Glomerular endothelial cell (primary cell): ENCODE results near the gene MORC2. TPM values are rescaled to one million over a fixed set of nuclear protein-coding genes. Genes with fewer than 3 reads are reported as not detected.

Source experiments
- DNase-seq: peaks from one replicate; pipeline ENCODE4 v3.0.0-alpha.2; 2011; ENCODE audit warnings: low read depth, low spot score; ENCODE audit errors: extremely low read depth
- total RNA-seq: library from RNA; depleted of rRNA; stranded (reverse); fragments of >200 nt; gene quantifications from 2 replicates; pipeline ENCODE4 v1.2.3, GENCODE V29; 2015

The MORC2 gene
- total RNA-seq, 1 donor from 2014 or later = 37.3 TPM

GRCh38 chr22:30922151-30922611 lies 46.4 kb downstream of the MORC2 start:
- DNase-seq = no peak

GRCh38 chr22:30921108-30921507 lies 47.5 kb downstream of the MORC2 start:
- DNase-seq = no peak

- DNase-seq = no peak
Observed at GRCh38 chr22:30920407-30920806, 48.2 kb downstream of the MORC2 start.

GRCh38 chr22:30919973-30920372 lies 48.6 kb downstream of the MORC2 start:
- DNase-seq = no peak

GRCh38 chr22:30918761-30919160 lies 49.8 kb downstream of the MORC2 start:
- no peak for DNase-seq

- DNase-seq = no peak
Observed at GRCh38 chr22:30910358-30910757, 58.2 kb downstream of the MORC2 start.

GRCh38 chr22:30909306-30909705 lies 59.3 kb downstream of the MORC2 start:
- no peak for DNase-seq

- DNase-seq = no peak
Observed at GRCh38 chr22:30908051-30908461, 60.5 kb downstream of the MORC2 start.

GRCh38 chr22:30906946-30907345 lies 61.6 kb downstream of the MORC2 start:
- DNase-seq = no peak

GRCh38 chr22:30906411-30906810 lies 62.2 kb downstream of the MORC2 start:
- DNase-seq = no peak

- no peak for DNase-seq
Observed at GRCh38 chr22:30905696-30906341, 62.8 kb downstream of the MORC2 start.

GRCh38 chr22:30903876-30904460 lies 64.6 kb downstream of the MORC2 start:
- DNase-seq = no peak

- no peak for DNase-seq
Observed at GRCh38 chr22:30902496-30903357, 65.8 kb downstream of the MORC2 start.

GRCh38 chr22:30894371-30894740 lies 74.2 kb downstream of the MORC2 start:
- no peak for DNase-seq

- no peak for DNase-seq
Observed at GRCh38 chr22:30893434-30894370, 74.9 kb downstream of the MORC2 start.

- DNase-seq = no peak
Observed at GRCh38 chr22:30892731-30893221, 75.8 kb downstream of the MORC2 start.

- DNase-seq = no peak
Observed at GRCh38 chr22:30892286-30892685, 76.3 kb downstream of the MORC2 start.

GRCh38 chr22:30891781-30892180 lies 76.8 kb downstream of the MORC2 start:
- DNase-seq = no peak

GRCh38 chr22:30891443-30891755 lies 77.2 kb downstream of the MORC2 start:
- no peak for DNase-seq

GRCh38 chr22:30890686-30891442 lies 77.7 kb downstream of the MORC2 start:
- DNase-seq = no peak
